NCI-H2196 (cell line): Measurements from ENCODE around the gene LARGE1.

Source experiments
- DNase-seq: peaks from one replicate; lab custom pipeline; 2025; ENCODE audit not compliant: unreplicated experiment; lab: John Stamatoyannopoulos, UW

LARGE1 gene

GRCh38 chr22:33781411-33781810 is 138.9 kb downstream of the LARGE1 start:
- no peak for DNase-seq

GRCh38 chr22:33780531-33781136 is 139.6 kb downstream of the LARGE1 start:
- DNase-seq, result no peak

GRCh38 chr22:33779243-33779642 is 141.0 kb downstream of the LARGE1 start:
- no peak for DNase-seq

- DNase-seq, result no peak
Observed at GRCh38 chr22:33776491-33776890, 143.8 kb downstream of the LARGE1 start.

GRCh38 chr22:33774781-33775180 is 145.5 kb downstream of the LARGE1 start:
- DNase-seq, result no peak

GRCh38 chr22:33772745-33773144 is 147.5 kb downstream of the LARGE1 start:
- no peak for DNase-seq

- DNase-seq, result no peak
Observed at GRCh38 chr22:33771136-33771535, 149.1 kb downstream of the LARGE1 start.

GRCh38 chr22:33770723-33771122 is 149.6 kb downstream of the LARGE1 start:
- no peak for DNase-seq

- DNase-seq, result no peak
Observed at GRCh38 chr22:33766091-33766490, 154.2 kb downstream of the LARGE1 start.

- no peak for DNase-seq
Observed at GRCh38 chr22:33758961-33759360, 161.3 kb downstream of the LARGE1 start.

- no peak for DNase-seq
Observed at GRCh38 chr22:33757802-33758483, 162.3 kb downstream of the LARGE1 start.

- no peak for DNase-seq
Observed at GRCh38 chr22:33757041-33757801, 163.1 kb downstream of the LARGE1 start.

- DNase-seq, result no peak
Observed at GRCh38 chr22:33756508-33756949, 163.7 kb downstream of the LARGE1 start.

GRCh38 chr22:33748714-33749113 is 171.6 kb downstream of the LARGE1 start:
- DNase-seq, result no peak

- DNase-seq, result peak; percentile 27
Observed at GRCh38 chr22:33747576-33748180, 172.6 kb downstream of the LARGE1 start.

- DNase-seq, result no peak
Observed at GRCh38 chr22:33747029-33747428, 173.2 kb downstream of the LARGE1 start.

GRCh38 chr22:33746501-33746928 is 173.8 kb downstream of the LARGE1 start:
- DNase-seq, result no peak

GRCh38 chr22:33745501-33745900 is 174.8 kb downstream of the LARGE1 start:
- DNase-seq, result no peak

- no peak for DNase-seq
Observed at GRCh38 chr22:33743756-33744155, 176.5 kb downstream of the LARGE1 start.

GRCh38 chr22:33741025-33741424 is 179.3 kb downstream of the LARGE1 start:
- DNase-seq, result no peak

GRCh38 chr22:33739516-33739915 is 180.8 kb downstream of the LARGE1 start:
- no peak for DNase-seq

GRCh38 chr22:33737662-33738061 is 182.6 kb downstream of the LARGE1 start:
- no peak for DNase-seq
